ENCODE results near the gene TMEM63A.
"Not testable (repeated sequence)": the region's sequence is repeated elsewhere in the genome, so short reads cannot be mapped to it uniquely, and the experiment has no call there.

TMEM63A gene

DNA sequence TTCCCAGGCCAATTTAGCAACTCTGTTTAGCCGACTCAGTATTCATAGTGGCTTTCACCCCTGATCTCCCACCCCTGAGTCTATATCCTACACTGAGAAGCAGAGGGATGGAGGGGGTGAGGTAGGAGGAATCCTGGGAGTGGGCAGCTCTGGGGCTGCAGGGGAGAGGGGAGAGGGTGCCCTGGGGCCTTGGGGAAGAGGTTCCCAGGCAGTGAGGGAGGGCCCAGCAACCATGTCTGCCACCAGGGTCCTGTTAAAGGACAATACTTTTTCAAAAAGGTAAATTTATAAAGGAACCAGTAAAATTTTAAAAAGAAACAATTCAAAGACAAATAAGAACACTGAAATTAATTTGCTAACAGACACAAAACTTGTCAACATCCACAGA lies 42.0 kb downstream of the TMEM63A start:
- Histone ChIP-seq H3K4me3 (ENCODE audit: low read length) (no peak overlapping the region), H3K9ac (ENCODE audit: low read depth, low read length) (no peak overlapping the region), H3K27me3 (ENCODE audit: insufficient read depth, low read length) (no peaks in the 10 kb centered on the region), H3K9me3 (ENCODE audit: insufficient read depth, low read depth, low read length) (no peaks in the 10 kb centered on the region), H3K4me1 (ENCODE audit: insufficient read depth, low read length) (no peaks in the 10 kb centered on the region), H3K36me3 (ENCODE audit: insufficient read depth, low read length) (peaks cover 32% of the 10 kb centered on the region), H3K27ac (ENCODE audit: low read depth, low read length) (no peak overlapping the region)
- 89% methylated on average over 1 of the region's 1 CpG for WGBS

DNA sequence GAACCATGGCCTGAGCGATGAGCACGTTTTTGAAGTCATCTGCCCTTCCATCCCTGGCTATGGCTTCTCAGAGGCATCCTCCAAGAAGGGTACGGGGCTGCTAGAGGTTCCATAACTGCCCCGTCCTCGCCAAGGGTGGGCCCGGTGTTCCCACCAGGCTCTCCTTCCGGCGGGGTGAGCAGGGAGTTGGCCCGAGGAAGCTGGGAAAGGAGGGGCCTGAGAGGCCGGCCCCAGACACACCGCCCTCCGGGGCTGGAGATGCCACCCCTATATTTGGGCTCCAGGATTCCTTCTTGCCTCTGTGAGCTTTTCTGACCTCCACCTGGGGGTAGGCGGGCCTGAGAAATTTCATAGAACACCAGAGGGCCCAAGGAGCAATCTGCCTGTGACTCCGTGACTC lies 43.4 kb downstream of the TMEM63A start:
- peaks cover 29% of the 10 kb centered on the region for H3K36me3 ChIP-seq (ENCODE audit: insufficient read depth, low read length)
- H3K27ac ChIP-seq (ENCODE audit: low read depth, low read length): no peak overlapping the region
- 95% methylated on average over 14 of the region's 14 CpGs for WGBS
- no peaks in the 10 kb centered on the region for H3K9me3 ChIP-seq (ENCODE audit: insufficient read depth, low read depth, low read length)
- H3K27me3 ChIP-seq (ENCODE audit: insufficient read depth, low read length): no peaks in the 10 kb centered on the region
- H3K9ac ChIP-seq (ENCODE audit: low read depth, low read length): no peak overlapping the region
- no peak overlapping the region for H3K4me3 ChIP-seq (ENCODE audit: low read length)
- H3K4me1 ChIP-seq (ENCODE audit: insufficient read depth, low read length): no peaks in the 10 kb centered on the region

DNA sequence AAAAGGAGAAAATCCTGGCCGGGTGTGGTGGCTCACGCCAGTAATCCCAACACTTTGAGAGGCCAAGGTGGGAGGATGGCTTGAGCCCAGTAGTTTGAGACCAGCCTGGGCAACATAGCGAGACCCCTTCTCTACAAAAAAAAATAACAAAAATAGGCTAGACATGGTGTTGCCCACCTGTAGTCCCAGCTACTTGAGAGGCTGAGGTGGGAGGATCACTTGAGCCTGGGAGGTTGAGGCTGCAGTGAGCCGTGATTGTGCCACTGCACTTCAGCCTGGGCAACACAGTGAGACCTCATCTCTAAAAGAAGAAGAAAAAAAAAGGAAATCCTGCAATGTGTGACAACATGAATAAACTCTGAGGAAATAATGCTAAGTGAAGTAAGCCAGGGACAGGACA lies 45.9 kb downstream of the TMEM63A start:
- H3K4me3 ChIP-seq (ENCODE audit: low read length); H3K9me3 ChIP-seq (ENCODE audit: insufficient read depth, low read depth, low read length); H3K27ac ChIP-seq (ENCODE audit: low read depth, low read length); H3K9ac ChIP-seq (ENCODE audit: low read depth, low read length); H3K27me3 ChIP-seq (ENCODE audit: insufficient read depth, low read length); H3K4me1 ChIP-seq (ENCODE audit: insufficient read depth, low read length): not testable (repeated sequence)
- WGBS: 93% methylated on average over 4 of the region's 4 CpGs
- peaks cover 50% of the 10 kb centered on the region for H3K36me3 ChIP-seq (ENCODE audit: insufficient read depth, low read length)

DNA sequence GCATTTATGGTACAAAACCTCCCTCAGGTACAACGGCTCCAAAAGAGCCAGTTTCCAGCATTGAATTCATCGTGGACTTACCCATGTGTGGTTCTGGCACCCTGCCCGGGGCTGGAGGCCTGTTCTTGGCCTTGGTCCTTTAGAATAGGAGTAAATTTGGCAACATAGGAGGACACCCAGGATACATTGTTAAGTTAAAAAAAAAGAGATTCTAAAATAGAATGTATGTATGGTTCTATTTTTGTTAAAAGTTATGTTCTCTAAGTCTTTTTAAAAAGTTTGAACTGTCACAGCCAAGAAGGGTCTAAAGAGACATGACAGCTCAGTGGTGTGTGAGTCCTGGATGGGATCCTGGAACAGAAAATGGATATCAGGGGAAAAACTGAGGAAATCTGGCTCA lies 46.3 kb downstream of the TMEM63A start:
- no peaks in the 10 kb centered on the region for H3K9me3 ChIP-seq (ENCODE audit: insufficient read depth, low read depth, low read length)
- no peaks in the 10 kb centered on the region for H3K4me1 ChIP-seq (ENCODE audit: insufficient read depth, low read length)
- no peak overlapping the region for H3K4me3 ChIP-seq (ENCODE audit: low read length)
- no peak overlapping the region for H3K27ac ChIP-seq (ENCODE audit: low read depth, low read length)
- H3K36me3 ChIP-seq (ENCODE audit: insufficient read depth, low read length): peaks cover 50% of the 10 kb centered on the region
- H3K9ac ChIP-seq (ENCODE audit: low read depth, low read length): no peak overlapping the region
- H3K27me3 ChIP-seq (ENCODE audit: insufficient read depth, low read length): no peaks in the 10 kb centered on the region
- WGBS: 96% methylated on average over 3 of the region's 3 CpGs

GRCh38 chr1:225834417-225835329 lies 47.5 kb downstream of the TMEM63A start:
- Histone ChIP-seq H3K9ac (ENCODE audit: low read depth, low read length) (no peak overlapping the region), H3K4me1 (ENCODE audit: insufficient read depth, low read length) (no peaks in the 10 kb centered on the region), H3K36me3 (ENCODE audit: insufficient read depth, low read length) (peaks cover 40% of the 10 kb centered on the region), H3K9me3 (ENCODE audit: insufficient read depth, low read depth, low read length) (no peaks in the 10 kb centered on the region), H3K27ac (ENCODE audit: low read depth, low read length) (no peak overlapping the region), H3K27me3 (ENCODE audit: insufficient read depth, low read length) (no peaks in the 10 kb centered on the region), H3K4me3 (ENCODE audit: low read length) (no peak overlapping the region)
- WGBS: 95% methylated on average over 7 of the region's 7 CpGs

DNA sequence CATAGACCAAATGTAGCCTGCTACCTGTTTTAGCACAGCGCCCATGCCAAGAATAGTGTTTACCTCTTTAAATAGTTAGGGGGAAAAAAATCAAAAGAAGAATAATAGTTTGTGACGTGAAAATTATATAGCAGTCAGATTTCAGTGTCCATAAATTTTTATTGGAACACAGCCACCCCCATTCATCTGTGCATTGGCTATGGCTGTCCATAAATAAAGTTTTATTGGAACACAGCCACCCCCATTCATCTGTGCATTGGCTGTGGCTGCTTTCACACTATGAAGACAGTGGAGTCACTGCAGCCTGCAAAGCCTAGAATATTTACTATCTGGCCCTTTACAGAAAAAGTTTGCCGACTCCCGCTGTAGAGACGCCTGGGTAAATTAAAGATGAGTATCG lies 51.3 kb downstream of the TMEM63A start:
- no peak overlapping the region for H3K9ac ChIP-seq (ENCODE audit: low read depth, low read length)

GRCh38 chr1:225828706-225829345 lies 53.4 kb downstream of the TMEM63A start:
- 94% methylated on average over 14 of the region's 14 CpGs for whole genome bisulfite sequencing
- Histone ChIP-seq H3K27me3 (ENCODE audit: insufficient read depth, low read length) (no peaks in the 10 kb centered on the region), H3K36me3 (ENCODE audit: insufficient read depth, low read length) (peaks cover 20% of the 10 kb centered on the region), H3K9me3 (ENCODE audit: insufficient read depth, low read depth, low read length) (no peaks in the 10 kb centered on the region), H3K9ac (ENCODE audit: low read depth, low read length) (no peak overlapping the region), H3K27ac (ENCODE audit: low read depth, low read length) (no peak overlapping the region), H3K4me1 (ENCODE audit: insufficient read depth, low read length) (peaks cover 24% of the 10 kb centered on the region), H3K4me3 (ENCODE audit: low read length) (no peak overlapping the region)

More for the DNA sequence above, 51.3 kb downstream of the TMEM63A start:
- H3K4me1 ChIP-seq (ENCODE audit: insufficient read depth, low read length): peaks cover 6% of the 10 kb centered on the region; the same call in 1 of the 2 replicates
- WGBS: 92% methylated on average over 6 of the region's 6 CpGs
- no peaks in the 10 kb centered on the region for H3K9me3 ChIP-seq (ENCODE audit: insufficient read depth, low read depth, low read length)
- peaks cover 31% of the 10 kb centered on the region for H3K36me3 ChIP-seq (ENCODE audit: insufficient read depth, low read length)
- H3K4me3 ChIP-seq (ENCODE audit: low read length): no peak overlapping the region
- no peak overlapping the region for H3K27ac ChIP-seq (ENCODE audit: low read depth, low read length)
- H3K27me3 ChIP-seq (ENCODE audit: insufficient read depth, low read length): no peaks in the 10 kb centered on the region

DNA sequence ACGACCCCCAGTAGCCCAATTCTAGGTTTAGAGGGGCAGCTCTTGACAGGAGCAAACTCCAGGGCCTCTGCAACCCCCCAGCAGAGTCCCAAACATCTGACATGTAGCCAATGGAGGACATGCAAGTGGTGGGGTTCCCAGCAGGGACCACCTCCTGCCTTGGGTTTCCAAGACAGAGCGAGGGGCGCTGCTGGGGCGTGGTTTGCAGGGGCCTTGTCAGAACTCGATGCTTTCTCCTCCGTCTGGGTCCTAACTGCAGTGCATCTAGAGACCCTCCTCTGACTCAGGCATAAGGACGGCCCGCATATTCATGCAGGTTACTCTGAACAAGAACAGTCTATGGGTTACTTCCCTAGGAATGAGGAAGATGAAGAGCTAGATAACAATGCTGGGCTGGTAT lies 55.1 kb downstream of the TMEM63A start:
- H3K36me3 ChIP-seq (ENCODE audit: insufficient read depth, low read length): peaks cover 12% of the 10 kb centered on the region
- WGBS: 81% methylated on average over 8 of the region's 8 CpGs
- no peak overlapping the region for H3K4me3 ChIP-seq (ENCODE audit: low read length)
- H3K4me1 ChIP-seq (ENCODE audit: insufficient read depth, low read length): peaks cover 24% of the 10 kb centered on the region
- 0 out of 2 replicates have a peak overlapping the region, but pooled peaks have one; percentile 18 for H3K9ac ChIP-seq (ENCODE audit: low read depth, low read length)
- H3K27ac ChIP-seq (ENCODE audit: low read depth, low read length): no peak overlapping the region
- H3K27me3 ChIP-seq (ENCODE audit: insufficient read depth, low read length): no peaks in the 10 kb centered on the region
- no peaks in the 10 kb centered on the region for H3K9me3 ChIP-seq (ENCODE audit: insufficient read depth, low read depth, low read length)

DNA sequence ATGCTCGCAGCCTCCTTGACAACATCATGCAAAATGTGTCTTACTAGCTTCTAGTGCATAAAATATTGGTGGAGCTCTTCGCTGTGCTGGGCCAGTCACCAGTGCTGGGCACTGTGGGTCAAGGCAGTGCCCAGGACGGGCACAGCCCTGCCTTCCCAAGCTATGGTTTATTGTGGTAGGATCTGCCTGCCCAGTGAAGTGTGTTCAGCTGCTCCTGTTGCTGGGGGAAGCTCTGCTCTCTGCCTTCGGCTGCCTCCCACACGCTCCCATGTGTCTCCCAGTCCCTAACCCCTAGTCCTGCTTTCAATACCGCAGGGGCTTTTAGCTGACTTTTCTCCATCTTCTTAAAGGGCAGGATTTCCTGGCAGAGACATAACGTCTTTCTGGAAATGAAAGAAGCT lies 56.6 kb downstream of the TMEM63A start:
- Histone ChIP-seq H3K4me1 (ENCODE audit: insufficient read depth, low read length) (peaks cover 24% of the 10 kb centered on the region), H3K9ac (ENCODE audit: low read depth, low read length) (no peak overlapping the region), H3K4me3 (ENCODE audit: low read length) (no peak overlapping the region), H3K27me3 (ENCODE audit: insufficient read depth, low read length) (no peaks in the 10 kb centered on the region), H3K27ac (ENCODE audit: low read depth, low read length) (no peak overlapping the region), H3K36me3 (ENCODE audit: insufficient read depth, low read length) (peaks cover 10% of the 10 kb centered on the region), H3K9me3 (ENCODE audit: insufficient read depth, low read depth, low read length) (no peaks in the 10 kb centered on the region)
- 79% methylated on average over 7 of the region's 7 CpGs for WGBS

- Histone ChIP-seq H3K27ac (ENCODE audit: low read depth, low read length) (no peak overlapping the region), H3K9ac (ENCODE audit: low read depth, low read length) (no peak overlapping the region)
- WGBS: 92% methylated on average over 6 of the region's 6 CpGs
These were observed 57.1 kb downstream of the TMEM63A start for GRCh38 chr1:225825078-225825477.

DNA sequence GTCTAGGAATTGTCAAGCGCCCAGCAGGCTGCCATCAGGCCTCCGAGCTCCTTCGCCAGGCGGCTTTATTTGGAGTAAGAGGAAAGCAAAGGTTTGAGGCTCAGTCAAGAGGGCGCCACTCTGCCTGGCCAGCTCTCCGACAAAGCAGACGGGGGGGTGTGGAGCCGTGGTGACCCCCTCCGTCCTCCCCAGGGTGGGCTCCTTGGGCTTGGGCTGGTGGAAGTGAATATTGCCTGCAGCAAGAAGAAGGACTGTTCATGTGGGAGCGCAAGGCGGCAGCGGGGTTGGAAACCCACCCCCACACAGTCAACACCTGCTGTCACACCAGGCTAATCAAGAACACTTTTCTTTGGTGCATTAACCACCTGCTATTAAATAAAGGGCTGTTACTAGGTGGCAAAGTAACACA lies 57.6 kb downstream of the TMEM63A start:
- 52% methylated on average over 9 of the region's 12 CpGs for WGBS
- H3K9ac ChIP-seq (ENCODE audit: low read depth, low read length): no peak overlapping the region
- peaks cover 10% of the 10 kb centered on the region for H3K36me3 ChIP-seq (ENCODE audit: insufficient read depth, low read length)
- no peak overlapping the region for H3K27ac ChIP-seq (ENCODE audit: low read depth, low read length)
- peaks cover 24% of the 10 kb centered on the region for H3K4me1 ChIP-seq (ENCODE audit: insufficient read depth, low read length)
- no peaks in the 10 kb centered on the region for H3K27me3 ChIP-seq (ENCODE audit: insufficient read depth, low read length)
- no peak overlapping the region for H3K4me3 ChIP-seq (ENCODE audit: low read length)
- no peaks in the 10 kb centered on the region for H3K9me3 ChIP-seq (ENCODE audit: insufficient read depth, low read depth, low read length)

More at GRCh38 chr1:225825078-225825477, 57.1 kb downstream of the TMEM63A start:
- Histone ChIP-seq H3K9me3 (ENCODE audit: insufficient read depth, low read depth, low read length) (no peaks in the 10 kb centered on the region), H3K36me3 (ENCODE audit: insufficient read depth, low read length) (peaks cover 10% of the 10 kb centered on the region), H3K4me3 (ENCODE audit: low read length) (no peak overlapping the region), H3K27me3 (ENCODE audit: insufficient read depth, low read length) (no peaks in the 10 kb centered on the region), H3K4me1 (ENCODE audit: insufficient read depth, low read length) (peaks cover 24% of the 10 kb centered on the region)

Data from HUES64 (cell line).